Activated naive CD4-positive, alpha-beta T cell treated with Interleukin-2 at 50 U/mL for 16 hours (primary cell): ENCODE results near the gene IL6ST.

Experiments used
- DNase-seq: peaks from one replicate; pipeline ENCODE4 v3.0.0-alpha.2; 2020

The IL6ST gene

DNA sequence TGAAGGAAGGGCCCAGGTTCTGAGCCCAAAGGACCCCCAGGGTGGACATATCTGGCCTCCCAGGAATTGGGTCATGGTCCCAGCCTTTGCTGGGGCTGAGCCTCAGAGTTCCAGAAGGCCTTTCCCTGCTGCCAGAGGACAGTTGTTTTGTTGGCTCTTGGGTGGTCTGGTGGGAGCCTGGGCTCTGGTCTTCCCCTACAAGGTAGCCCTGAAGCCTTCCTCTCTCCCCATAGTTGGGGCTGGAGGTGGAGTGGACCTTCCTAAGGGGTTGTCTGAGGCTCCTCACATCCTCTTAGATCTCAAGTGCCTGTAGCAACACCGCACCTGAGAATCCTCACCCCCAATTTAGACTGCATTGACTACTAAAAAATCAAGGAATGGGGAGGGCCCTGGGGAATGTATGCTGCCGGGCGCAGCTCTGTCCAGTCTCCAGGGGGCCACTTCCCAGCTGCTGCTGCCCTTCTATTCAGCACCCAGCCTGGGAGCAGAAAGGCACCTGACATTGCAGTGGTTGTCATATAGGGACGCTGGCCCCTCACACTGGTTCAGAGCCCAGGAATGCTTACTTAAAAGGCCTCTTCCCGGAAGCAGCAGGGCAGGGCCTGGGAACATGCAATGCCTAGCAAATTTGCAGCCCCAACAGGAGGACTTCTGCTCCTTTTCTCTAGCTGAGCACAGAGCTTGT is 77.2 kb downstream of the IL6ST start:
- no peak for DNase-seq

GRCh38 chr5:55916986-55917385 is 77.8 kb downstream of the IL6ST start:
- no peak for DNase-seq

DNA sequence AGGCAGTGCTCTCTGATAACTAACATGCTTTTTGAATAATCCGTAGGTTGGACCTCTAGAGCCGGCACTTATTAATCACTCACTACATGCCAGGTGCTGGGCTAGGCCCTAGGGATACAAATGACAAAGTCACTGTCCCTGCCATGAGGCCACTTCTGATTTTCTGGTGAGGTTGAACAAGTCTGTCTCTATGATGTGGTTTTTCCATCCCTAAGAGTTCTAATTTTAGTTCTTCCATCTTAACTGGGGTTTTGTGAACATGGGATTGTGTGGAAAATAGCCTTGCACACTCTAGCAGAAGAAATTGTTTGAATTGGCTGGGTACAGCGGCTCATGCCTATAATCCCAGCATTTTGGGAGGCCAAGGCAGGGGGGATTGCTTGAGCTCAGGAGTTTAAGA is 79.0 kb downstream of the IL6ST start:
- DNase-seq = no peak

DNA sequence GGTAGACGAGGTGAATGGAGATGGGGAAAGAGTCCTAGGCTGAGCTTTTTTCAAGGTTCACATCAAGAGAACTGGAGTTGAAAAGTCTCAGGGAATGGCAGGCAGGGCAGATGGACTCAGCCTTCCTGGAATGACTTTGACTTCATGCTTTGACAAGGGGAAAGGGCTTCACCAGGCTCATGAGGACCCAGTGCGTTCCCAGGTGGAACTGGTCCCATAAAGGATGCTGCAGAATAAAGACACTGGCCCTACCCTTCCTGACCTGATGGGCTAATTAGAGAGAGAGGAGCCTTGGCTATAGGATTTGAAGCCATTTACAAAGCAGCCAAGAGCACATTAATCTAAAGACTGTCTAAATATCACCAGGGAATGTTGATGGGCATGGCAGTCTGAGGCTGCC is 79.8 kb downstream of the IL6ST start:
- no peak for DNase-seq

GRCh38 chr5:55913466-55914413 is 81.0 kb downstream of the IL6ST start:
- DNase-seq = no peak

DNA sequence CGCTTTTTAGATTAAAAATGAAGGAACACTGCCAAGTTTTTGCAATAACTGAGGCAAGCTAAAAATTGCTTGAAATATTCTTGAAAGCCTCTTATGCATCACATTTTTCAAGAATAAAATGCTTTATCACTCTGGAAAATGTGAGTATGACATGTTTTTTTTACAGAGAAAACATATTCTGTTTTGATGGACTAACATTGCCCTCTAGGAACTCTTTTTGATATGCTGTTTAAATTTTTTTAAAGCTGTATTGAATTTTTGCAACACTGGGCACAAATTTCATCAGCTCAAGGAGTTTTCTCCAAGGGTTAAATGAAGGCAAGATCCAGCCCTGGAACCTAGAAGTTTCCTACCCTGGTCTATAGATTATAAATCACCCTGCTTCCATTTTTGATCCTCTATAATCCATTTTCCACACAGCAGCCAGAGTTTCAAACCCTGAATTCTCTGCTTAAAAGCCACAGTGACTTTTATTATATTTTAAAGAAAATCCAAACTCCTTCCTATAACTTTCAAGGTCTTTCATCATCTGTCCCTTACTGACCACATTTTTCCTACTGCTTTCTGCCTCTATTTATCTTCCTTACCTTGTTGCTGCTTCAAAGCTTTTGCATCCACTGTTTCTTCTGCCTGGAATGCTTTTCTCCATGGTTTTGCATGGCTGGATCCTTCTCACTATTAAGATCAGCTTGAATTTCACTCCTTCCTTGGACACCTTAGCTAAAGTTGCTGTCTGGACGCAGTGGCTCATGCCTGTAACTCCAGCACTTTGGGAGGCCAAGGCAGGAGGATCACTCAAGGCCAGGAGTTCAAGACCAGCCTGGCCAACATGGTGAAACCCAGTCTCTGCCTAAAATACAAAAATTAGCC is 82.7 kb downstream of the IL6ST start:
- no peak for DNase-seq

DNA sequence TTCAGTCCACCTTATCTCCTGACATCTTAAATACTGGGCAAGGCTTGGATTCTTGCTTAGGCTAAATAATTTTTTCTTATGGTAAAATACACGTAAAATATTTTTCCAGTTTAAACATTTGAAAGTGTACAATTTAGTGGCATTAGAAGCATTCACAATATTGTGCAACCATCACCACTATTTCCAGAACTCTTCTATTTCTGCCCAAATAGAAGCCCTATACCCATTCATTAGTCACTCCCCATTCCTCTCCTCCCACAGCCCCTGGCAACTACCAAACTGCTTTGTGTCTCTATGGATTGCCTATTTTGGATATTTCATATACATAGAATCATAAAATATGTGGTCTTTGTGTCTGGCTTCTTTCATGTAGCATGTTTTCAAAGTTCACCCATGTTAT is 86.0 kb downstream of the IL6ST start:
- no peak for DNase-seq

DNA sequence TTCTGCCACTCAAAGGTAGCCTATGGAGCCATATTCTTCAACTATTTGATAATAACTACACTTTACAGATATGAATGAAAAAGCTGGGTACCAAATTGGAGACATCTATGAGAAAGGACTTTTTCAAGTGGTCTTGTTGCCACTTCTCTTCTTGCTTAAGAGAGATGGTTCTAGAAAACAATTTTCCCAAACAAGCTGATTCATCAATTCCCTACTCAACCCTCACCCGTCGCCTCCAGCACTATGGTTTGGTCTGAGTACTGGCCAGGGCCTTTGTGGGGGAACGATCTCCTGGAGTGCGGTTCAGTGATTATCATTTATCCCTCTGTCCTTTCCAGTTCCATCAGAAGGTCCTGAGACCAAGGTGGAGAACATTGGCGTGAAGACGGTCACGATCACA is 86.8 kb downstream of the IL6ST start:
- no peak for DNase-seq

DNA sequence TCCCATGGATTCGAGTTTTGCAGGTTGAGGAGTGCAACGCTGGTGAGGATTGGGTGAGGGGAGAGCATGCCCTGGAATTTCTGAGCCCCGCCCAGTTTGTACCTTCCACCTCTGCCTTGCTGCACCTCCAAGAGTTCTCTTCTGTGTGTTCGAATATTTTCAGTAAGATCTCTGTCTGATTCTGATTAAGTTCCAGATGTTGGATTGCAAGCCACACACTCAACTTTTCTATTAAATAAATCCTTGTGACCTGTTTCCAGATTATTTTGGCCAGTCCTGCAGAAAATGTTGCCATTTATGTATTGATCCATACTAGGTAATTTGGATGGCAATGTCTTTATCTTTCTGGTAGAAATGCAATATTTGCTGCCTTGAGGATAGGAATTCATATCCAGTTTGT is 89.5 kb downstream of the IL6ST start:
- no peak for DNase-seq

- no peak for DNase-seq
Measured at GRCh38 chr5:55904152-55904551, 90.6 kb downstream of the IL6ST start.

GRCh38 chr5:55903121-55903701 is 91.6 kb downstream of the IL6ST start:
- peak; percentile 73 for DNase-seq

DNA sequence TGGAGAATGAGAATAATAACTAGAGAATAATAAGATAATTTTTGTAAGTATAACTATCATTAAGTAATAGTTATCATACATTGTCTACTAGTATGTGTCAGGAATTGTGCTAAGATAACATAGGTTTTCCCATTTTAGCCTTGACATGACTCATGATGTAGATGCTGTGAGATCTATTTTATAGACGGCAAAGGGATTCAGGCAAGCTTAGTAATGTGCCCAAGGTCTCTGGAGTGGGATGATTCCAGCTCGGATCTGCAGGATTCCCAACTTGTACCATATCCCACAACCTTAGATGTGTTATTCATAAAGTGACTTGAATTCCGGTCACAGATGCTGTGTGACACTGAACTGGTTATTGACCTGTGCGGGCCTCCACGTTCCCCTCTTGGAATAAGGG is 92.1 kb downstream of the IL6ST start:
- no peak for DNase-seq

GRCh38 chr5:55900776-55901175 is 94.0 kb downstream of the IL6ST start:
- no peak for DNase-seq

GRCh38 chr5:55900068-55900467 is 94.7 kb downstream of the IL6ST start:
- DNase-seq = no peak

DNA sequence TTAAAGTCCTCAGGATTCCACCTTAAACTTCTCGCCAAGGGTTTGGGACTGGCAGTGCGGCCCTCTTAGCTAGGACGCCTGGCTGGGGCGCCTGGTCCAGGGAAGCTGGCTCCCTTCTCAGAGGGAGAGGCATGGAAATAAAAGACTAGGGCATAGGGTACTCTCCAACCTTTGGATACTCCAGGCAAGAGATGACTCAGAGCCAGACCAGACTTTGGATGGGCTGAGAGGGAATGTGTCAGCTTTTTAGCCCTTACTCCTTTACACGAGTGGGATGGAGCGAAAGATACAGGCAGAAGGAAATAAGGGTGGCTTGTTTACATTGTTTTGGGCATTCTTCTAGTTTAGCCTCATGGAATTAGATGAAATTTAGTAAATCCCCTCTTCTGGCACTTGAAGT is 95.4 kb downstream of the IL6ST start:
- no peak for DNase-seq

DNA sequence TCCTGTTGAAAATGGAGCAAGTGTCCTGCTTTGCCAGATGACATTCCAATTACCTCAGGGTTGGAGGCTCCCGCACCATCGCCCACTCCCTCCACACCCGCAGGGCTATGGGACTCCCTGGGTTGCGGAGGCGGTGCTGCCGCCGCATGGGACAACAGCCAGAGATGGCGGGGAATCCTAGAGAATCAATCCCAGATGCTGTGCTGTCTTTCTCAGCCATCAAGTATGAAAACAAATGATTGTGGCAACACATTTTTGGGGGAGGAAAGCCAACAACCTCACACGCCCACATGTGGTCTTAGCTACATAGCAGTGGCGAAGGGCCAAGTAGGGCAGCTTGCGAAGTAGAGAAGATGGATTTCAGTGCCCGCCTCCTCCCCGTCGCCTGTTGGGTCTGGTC is 96.9 kb downstream of the IL6ST start:
- DNase-seq = peak; percentile 43

GRCh38 chr5:55897206-55897894 is 97.4 kb downstream of the IL6ST start:
- no peak for DNase-seq

DNA sequence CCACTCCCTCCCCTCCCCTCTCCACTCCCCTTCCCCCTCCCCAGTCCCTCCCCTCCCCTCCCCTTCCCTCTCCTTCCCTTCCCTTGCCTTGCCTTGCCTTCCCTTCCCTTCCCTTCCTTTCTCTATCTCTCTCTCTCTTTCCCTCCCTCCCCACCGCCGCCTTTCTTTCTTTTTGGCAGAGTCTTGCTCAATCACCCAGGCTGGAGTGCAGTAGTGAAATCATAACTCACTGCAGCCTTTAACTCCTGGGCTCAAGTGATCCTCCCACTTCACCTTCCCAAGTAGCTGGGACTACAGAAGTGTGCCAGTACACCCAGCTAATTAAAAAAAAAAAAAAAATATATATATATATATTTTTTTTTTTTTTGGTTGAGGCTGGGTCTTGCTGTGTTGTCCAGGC is 98.1 kb downstream of the IL6ST start:
- no peak for DNase-seq

- no peak for DNase-seq
Measured at GRCh38 chr5:55896238-55896637, 98.5 kb downstream of the IL6ST start.

DNA sequence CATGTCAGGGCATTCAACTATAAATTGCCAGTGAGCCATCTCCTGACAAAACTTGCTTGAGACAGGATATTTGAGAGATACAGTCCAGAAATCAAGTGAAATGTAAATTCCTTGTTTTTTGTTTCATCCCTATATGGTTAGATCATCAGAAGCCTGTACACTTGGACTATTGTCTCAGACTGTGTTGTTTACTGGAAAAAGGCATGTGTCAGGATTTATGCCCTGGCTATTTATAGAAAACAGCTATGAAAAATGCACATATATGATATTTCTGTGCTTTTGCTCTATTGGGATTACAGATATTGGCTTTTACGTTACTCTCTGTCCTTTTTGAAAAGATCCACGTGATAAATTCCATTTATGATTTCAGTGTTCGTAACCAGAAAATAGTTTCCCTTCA is 99.4 kb downstream of the IL6ST start:
- DNase-seq = no peak

- no peak for DNase-seq
Measured at GRCh38 chr5:55894135-55894534, 100.6 kb downstream of the IL6ST start.

DNA sequence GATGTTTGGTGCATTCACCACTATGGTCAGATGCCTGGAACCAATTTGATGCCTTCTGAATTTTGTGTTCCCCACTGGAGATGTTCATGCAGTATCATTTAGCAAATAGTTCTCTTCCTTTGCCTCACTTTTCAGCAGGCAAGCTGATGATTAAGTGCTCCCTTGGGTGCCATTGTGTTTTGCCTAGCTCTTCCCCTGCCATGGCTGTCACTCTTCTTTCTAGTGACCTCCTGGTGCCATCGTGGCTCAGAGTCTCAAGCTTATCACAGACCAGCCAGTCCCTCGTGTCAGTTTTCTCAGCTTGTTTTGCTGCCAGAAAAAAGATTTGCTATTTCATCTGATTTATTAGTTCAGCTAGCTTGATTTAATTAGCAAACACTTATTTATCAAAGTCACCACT is 102.3 kb downstream of the IL6ST start:
- no peak for DNase-seq
